Measurements from ENCODE around the gene SLC2A5.
"Not testable (repeated sequence)": the region's sequence is repeated elsewhere in the genome, so short reads cannot be mapped to it uniquely, and the experiment has no call there.

SLC2A5 gene

DNA sequence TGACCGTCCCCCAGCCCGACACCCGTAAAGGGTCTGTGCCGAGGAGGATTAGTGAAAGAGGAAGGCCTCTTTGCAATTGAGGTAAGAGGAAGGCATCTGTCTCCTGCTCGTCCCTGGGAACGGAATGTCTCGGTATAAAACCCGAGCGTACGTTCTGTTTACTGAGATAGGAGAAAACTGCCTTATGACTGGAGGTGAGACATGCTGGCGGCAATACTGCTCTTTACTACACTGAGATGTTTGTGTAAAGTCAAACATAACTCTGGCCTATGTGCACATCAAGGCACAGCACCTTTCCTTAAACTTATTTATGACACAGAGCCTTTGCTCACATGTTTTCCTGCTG lies 67.2 kb downstream of the SLC2A5 start:
- DNase-seq = not testable (repeated sequence)

DNA sequence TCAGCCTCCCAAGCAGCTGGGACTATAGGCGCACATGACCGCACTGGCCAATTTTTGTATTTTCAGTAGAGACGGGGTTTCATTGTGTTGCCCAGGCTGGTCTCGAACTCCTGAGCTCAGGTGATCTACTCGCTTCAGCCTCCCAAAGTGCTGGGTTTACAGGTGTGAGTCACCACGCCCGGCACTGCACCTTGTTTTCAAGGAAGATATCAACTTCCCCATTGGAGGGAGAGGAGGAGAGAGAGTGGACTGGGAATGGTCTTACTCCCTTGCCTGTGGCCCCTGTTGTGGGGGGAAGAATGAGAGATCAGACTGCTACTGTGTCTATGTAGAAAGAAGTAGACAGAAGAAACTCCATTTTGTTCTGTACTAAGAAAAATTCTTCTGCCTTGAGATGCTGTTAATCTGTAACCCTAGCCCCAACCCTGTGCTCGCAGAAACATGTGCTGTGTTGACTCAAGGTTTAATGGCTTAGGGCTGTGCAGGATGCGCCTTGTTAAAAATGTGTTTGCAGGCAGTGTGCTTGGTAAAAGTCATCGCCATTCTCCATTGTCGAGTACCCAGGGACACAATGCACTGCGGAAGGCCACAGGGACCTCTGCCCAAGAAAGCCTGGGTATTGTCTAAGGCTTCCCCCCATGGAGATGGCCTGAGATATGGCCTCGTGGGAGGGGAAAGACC lies 67.8 kb downstream of the SLC2A5 start:
- DNase-seq = not testable (repeated sequence)

DNA sequence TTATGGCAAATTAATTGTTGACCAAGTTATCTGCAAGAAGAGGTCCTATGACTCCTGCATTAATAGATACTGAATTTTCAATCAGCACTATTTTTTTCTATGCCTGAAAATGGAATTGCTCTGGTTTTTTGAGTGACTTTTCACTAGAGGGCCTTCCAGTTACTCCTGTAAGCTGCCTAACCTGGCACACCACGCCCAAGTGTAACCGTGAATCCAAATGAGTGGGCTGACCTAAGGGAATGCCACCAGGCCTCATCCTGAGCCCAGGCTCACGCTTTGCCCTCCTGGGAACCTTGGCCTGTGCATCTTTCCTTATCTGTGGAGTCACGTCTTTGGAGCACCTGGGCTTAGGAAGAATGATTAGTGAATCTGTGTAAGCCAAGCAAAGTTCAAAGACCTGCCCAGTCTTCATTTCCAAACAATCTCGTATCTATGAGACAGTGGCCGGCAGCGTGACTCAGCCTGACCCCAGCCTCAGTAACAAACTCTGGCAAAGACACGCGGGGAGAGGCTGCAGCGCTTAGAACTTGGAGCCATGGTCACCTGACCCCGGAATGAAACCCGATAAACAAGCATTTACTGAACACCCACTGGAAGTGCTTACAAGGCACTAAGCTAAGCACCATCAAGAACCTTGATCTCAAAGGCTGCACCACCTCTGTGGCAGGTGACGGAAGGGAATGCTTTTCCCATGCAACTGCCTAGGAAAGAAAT lies 75.3 kb downstream of the SLC2A5 start:
- not testable (repeated sequence) for DNase-seq

DNA sequence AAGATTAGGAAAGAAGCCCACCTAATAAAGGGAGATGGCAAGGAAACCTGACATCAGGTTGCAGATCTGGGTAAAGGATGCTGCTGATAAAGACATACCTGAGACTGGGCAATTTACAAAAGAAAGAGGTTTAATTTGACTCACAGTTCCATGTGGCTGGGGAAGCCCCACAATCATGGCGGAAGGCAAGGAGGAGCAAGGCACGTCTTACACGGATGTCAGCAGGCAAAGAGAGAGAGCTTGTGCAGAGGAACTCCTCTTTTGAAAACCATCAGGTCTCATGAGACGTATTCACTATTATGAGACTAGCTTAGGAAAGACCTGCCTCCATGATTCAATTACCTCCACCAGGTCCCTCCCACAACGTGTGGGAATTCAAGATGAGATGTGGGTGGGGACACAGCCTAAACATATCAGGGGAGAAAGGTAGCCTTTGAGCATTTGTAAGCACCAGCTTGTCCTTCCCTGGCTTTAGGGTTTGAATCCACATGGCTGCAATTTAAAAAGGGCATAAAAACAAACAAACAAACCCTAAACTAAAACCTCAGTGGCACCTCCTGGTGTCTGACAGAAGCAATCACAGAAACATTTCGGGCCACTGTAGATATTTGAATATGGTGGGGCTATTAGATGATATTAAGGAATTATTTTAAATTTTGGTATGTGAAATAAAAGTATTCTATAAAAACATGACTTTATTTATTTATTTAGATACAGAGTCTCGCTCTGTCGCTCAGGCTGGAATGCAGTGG lies 76.3 kb downstream of the SLC2A5 start:
- no peak for DNase-seq

DNA sequence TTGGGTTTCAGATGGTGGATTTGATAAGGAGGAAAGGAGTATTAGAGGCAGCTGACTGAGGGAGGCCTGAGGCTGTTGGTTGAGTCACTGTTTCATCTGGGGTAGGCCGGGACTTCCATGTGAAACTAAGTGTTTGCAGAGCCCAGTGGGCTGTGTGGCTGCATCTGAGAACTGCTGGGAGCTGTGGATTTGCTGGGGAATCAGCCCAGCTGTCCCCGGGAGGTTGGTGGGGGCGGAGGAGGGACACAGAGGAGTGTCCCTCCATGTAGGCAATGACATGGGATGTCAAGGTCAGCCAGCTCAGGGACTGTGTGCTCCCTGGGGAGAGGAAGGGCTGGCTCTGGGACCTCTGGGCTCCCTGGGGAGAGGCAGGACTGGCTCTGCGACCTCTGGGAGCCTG lies 79.6 kb downstream of the SLC2A5 start:
- no peak for DNase-seq

DNA sequence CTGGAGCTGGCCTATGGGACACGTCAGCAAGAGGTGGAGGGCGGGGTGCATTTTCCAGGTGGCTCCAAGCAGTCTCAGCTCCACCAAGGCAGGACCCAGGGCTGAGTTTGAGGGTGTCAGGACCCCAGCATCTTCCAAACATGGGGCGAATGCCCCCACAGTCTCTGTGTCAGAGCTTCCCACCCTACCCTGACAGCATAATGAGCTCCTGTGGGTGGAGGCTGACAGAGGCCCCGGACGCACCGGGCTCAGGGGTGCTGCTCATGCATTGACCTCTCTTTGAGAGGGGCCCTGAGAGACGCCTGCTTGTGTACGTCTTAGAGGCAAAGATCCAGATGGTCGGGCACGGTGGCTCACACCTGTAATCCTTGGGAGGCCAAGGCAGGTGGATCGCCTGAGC lies 80.4 kb downstream of the SLC2A5 start:
- no peak for DNase-seq

DNA sequence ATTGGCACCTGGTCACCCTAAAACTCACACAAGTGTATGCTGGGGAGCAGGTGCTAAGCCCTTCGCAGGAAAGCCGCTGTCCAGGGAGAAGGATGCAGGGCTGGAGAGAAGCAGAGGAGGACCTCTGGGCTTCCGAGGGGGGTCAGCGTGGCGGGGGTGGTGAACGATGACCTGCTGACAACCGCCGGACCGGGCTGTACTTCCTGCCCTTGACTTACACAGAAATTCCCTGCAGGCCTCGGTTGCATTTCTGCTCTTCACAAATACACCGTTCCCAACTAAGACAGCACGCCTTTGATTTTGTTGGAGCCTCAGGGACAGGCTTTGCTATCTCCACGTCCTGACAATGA lies 80.8 kb downstream of the SLC2A5 start:
- DNase-seq = no peak

DNA sequence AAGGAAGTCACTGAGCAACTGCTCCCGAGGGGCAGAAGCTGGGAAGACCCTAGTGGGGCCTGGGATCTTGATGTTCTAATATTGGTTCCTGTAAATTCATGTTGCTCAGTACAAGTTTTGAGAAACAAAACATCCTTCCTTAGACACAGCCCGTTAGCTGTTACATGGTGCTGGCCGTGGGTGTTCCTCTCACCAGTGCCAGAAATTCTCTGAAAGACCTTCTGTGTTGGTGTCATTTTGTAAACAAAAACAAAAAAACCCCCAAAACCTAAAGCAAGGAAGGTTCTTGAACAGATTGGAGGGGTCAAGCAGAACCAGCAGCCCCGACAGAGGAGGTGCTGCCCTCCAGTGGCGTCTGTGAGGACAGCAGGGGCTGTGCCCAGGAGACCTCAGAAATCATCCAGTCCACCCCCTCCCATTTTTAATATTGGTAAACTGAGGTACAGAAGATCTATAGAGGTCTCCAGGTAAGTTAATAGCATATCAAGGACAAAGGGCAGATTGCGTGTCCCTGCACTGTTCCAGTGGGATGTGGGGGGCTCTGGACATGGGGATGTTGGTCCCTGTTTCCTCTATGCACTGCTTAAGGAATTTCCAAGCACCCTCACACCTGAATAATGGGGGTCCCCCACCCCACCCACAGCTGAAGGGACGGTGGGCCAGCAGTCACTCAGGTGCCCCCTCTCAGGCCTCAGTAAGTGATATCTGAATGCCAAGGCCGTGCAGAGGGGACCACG lies 81.4 kb downstream of the SLC2A5 start:
- DNase-seq = peak; percentile 62 to 67

DNA sequence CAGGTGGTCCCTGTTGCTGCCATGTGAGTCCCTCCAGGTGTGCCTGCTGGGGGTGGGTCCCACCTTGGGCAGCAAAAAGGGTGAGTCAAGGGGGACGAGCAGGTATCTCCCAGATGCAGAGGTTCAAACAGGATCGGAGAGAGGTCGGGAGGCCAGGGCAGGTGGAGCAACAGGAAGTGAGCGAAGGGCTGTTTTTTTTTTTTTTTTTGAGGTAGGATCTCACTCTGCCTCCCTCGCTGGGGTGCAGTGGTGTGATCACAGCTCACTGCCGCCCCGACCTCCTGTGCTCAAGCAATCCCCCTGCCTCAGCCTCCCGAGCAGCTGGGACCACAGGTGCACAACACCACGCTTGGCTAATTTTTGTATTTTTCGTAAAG lies 82.6 kb downstream of the SLC2A5 start:
- no peak for DNase-seq

DNA sequence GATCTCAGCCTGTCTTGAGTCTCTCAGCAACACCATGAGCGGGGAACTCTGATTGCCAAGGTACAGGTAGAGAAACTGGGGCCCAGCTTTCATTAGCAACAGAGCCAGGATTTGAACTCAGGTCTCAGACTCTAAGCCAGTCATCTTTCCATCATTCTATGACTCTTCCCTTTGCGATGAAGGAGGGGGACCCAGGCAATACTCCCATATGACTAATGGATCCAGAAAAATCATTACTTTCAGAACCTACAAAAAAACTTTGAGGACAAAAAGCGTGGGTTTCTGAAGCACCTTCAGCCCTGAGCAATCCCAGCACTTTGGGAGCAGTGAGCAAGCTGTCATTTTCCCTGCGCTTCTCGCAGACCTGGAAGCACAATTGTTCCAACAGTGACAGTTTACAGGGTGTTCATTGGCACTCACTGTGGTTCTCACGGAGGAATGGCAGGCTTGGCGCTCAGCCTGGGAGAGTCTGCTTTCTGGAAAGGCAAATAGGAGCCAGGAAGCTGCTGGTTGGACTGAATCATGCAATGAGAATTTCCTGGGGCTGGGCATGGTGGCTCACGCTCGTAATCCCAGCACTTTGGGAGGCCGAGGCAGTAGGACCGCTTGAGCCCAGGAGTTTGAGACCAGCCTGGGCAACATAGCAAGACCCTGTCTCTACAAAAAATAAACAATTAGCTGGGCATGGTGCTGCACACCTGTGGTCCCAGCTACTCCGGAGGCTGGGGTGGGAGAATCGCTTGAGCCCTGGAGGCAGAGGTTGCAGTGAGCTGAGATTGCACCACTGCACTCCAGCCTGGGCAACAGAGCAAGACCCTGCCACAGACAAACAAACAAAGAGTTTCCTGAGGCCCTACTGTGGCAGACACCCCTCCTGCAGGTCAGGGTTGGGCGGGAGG lies 83.3 kb downstream of the SLC2A5 start:
- no peak for DNase-seq

All from activated CD4-positive, alpha-beta T cell treated with anti-CD3 and anti-CD28 coated beads, Interleukin-2, amount 50 U/mL, for 4 hours (primary cell).